K562 (cell line): ENCODE data around the gene FBXL2. TPM values are rescaled to one million over a fixed set of nuclear protein-coding genes. Genes with fewer than 3 reads are reported as not detected.

Experiments
- ASH1L ChIP-seq: fragments of 450-650 bp; IDR thresholded peaks from 2 replicates; pipeline ENCODE4 v1.6.1; 2018; ENCODE audit warnings: borderline replicate concordance, mild to moderate bottlenecking, low read depth; ENCODE audit not compliant: partially characterized antibody
- BMI1 ChIP-seq: fragments of 150-350 bp; IDR thresholded peaks from 2 replicates; pipeline ENCODE4 v1.6.1; 2014; ENCODE audit warnings: low read length
- KDM1A ChIP-seq, 2 experiments: fragments of 450-650 bp; IDR thresholded peaks; 2 replicates each; pipeline ENCODE4 v1.6.1; 2016; ENCODE audit warnings: mild to moderate bottlenecking in 2 of 2
- LARP7 ChIP-seq: fragments of 450-650 bp; IDR thresholded peaks from 2 replicates; pipeline ENCODE4 v1.6.1; 2016
- MYBL2 ChIP-seq, 2 experiments: fragments of 450-650 bp in 1 of 2; sonication (generic) in 1 of 2; formaldehyde crosslinking in 1 of 2; IDR thresholded peaks; 2 replicates each; pipeline versions ENCODE4 v1.6.1 to v1.8.1; 2017 to 2022; ENCODE audit warnings: borderline replicate concordance in 1 of 2, inconsistent platforms in 1 of 2, low read depth in 1 of 2, mild to moderate bottlenecking in 1 of 2, missing genetic modification reagents in 1 of 2, moderate library complexity in 1 of 2
- NR3C1 ChIP-seq: sonication (generic); formaldehyde crosslinking; IDR thresholded peaks from 2 replicates; pipeline ENCODE4 v1.8.1; 2022; ENCODE audit warnings: missing genetic modification reagents
- NRF1 ChIP-seq, 2 experiments: fragments of 450-650 bp; IDR thresholded peaks in 1 of 2; conservative IDR thresholded peaks in 1 of 2; 2 replicates each; pipeline ENCODE4 v1.6.1; 2014; ENCODE audit warnings: mild to moderate bottlenecking in 2 of 2
- POLR2AphosphoS5 ChIP-seq: IDR thresholded peaks from 2 replicates; pipeline ENCODE4 v1.6.1; 2011; ENCODE audit warnings: mild to moderate bottlenecking, low read depth, low read length, moderate library complexity; ENCODE audit not compliant: control insufficient read depth, insufficient read depth
- SLC30A9 ChIP-seq: fragments of 250-450 bp; sonication (Bioruptor Pico); IDR thresholded peaks from 2 replicates; pipeline ENCODE4 v1.8.0; 2022; ENCODE audit warnings: mild to moderate bottlenecking, moderate library complexity
- SMAD3 ChIP-seq: fragments of 450-650 bp; formaldehyde crosslinking; conservative IDR thresholded peaks from 2 replicates; pipeline ENCODE4 v1.4.0; 2020; ENCODE audit warnings: mild to moderate bottlenecking
- TCF7 ChIP-seq: sonication (generic); IDR thresholded peaks from 2 replicates; pipeline ENCODE4 v1.6.1; 2016; ENCODE audit warnings: antibody characterized with exemption, borderline replicate concordance
- YY1 ChIP-seq, 3 experiments: IDR thresholded peaks; 2 replicates each; pipeline ENCODE4 v1.6.1; 2011; ENCODE audit warnings: low read length in 2 of 3, mild to moderate bottlenecking in 2 of 3, moderate library complexity in 2 of 3, borderline replicate concordance in 1 of 3, control low read depth in 1 of 3, low read depth in 1 of 3; ENCODE audit not compliant: insufficient read depth in 3 of 3, insufficient replicate concordance in 2 of 3, control insufficient read depth in 1 of 3, insufficient read length in 1 of 3; ENCODE audit errors: extremely low read depth in 1 of 3
- ZNF140 ChIP-seq: fragments of 250-450 bp; sonication (Bioruptor Pico); IDR thresholded peaks from 2 replicates; pipeline ENCODE4 v1.8.0; 2021; ENCODE audit warnings: moderate library complexity, mild to moderate bottlenecking, inconsistent platforms
- ZNF436 ChIP-seq: fragments of 250-450, 450-650 bp; sonication (Bioruptor Pico); formaldehyde crosslinking; IDR thresholded peaks from 2 replicates; pipeline ENCODE4 v1.7.0; 2020; ENCODE audit warnings: mild to moderate bottlenecking
- ZNF644 ChIP-seq: fragments of 200-800 bp; sonication (Bioruptor generic); IDR thresholded peaks from 2 replicates; pipeline ENCODE4 v1.6.1; 2016; ENCODE audit warnings: low read depth, missing genetic modification characterization, missing compliant biosample characterization
- ZNF766 ChIP-seq: fragments of 200-800 bp; sonication (Bioruptor generic); conservative IDR thresholded peaks from 2 replicates; pipeline ENCODE4 v1.6.1; 2016; ENCODE audit warnings: missing genetic modification characterization, missing compliant biosample characterization
- polyA plus RNA-seq, 8 experiments: library from polyadenylated mRNA; depleted of rRNA in 4 of 8; stranded (reverse) in 5 of 8; unstranded in 3 of 8; fragments of >200 nt; fragmentation: Nextera tagmentation in 2 of 8; fragmentation: Illumina TruSeq in 1 of 8; extraction: Ambion mirVana in 2 of 8; extraction: Trizol in 1 of 8; gene quantifications; 2 replicates each; pipeline versions ENCODE4 v1.2.1 to v1.2.3, GENCODE V29; 2011 to 2014; ENCODE audit warnings: inconsistent platforms in 1 of 8, missing spikeins in 1 of 8
- total RNA-seq, 7 experiments: library from RNA; depleted of rRNA in 6 of 7; stranded (reverse); fragments of >200 nt in 6 of 7; fragmentation: Illumina TruSeq in 2 of 7; extraction: Trizol in 2 of 7; gene quantifications; 2 replicates each; pipeline versions ENCODE4 v1.2.1 to v1.2.3, GENCODE V29; 2011 to 2021; ENCODE audit warnings: low replicate concordance in 1 of 7
- TF ChIP-seq, protein P1 (sequence below), 2 experiments: fragments of 450-650 bp in 1 of 2; IDR thresholded peaks; 2 replicates each; pipeline ENCODE4 v1.6.1; 2011 to 2017; ENCODE audit warnings: low read depth in 2 of 2, antibody characterized with exemption in 1 of 2, borderline replicate concordance in 1 of 2, low read length in 1 of 2, mild to moderate bottlenecking in 1 of 2, mixed read lengths in 1 of 2; ENCODE audit not compliant: control insufficient read depth in 1 of 2
- TF ChIP-seq, protein P2 (sequence below), 2 experiments: IDR thresholded peaks; 2 replicates each; pipeline ENCODE4 v1.6.1; 2011; ENCODE audit warnings: borderline replicate concordance in 1 of 2, control low read depth in 1 of 2, low read depth in 1 of 2, low read length in 1 of 2, mild to moderate bottlenecking in 1 of 2, mixed read lengths in 1 of 2, moderate library complexity in 1 of 2; ENCODE audit not compliant: insufficient read depth in 1 of 2, insufficient read length in 1 of 2, poor library complexity in 1 of 2, severe bottlenecking in 1 of 2; ENCODE audit errors: extremely low read depth in 1 of 2
- TF ChIP-seq, protein P3 (sequence below), 2 experiments: fragments of 250-450 bp in 1 of 2; fragments of 450-650 bp in 1 of 2; sonication (Bioruptor Pico) in 1 of 2; IDR thresholded peaks; 2 replicates each; pipeline versions ENCODE4 v1.6.1 to v1.8.0; 2016 to 2021; ENCODE audit warnings: mild to moderate bottlenecking in 2 of 2, moderate library complexity in 2 of 2, missing compliant biosample characterization in 1 of 2, missing genetic modification characterization in 1 of 2
- TF ChIP-seq, protein P4 (sequence below): fragments of 450-650 bp; IDR thresholded peaks from 2 replicates; pipeline ENCODE4 v1.6.1; 2017; ENCODE audit warnings: antibody characterized with exemption

FBXL2 gene
- total and polyA plus RNA-seq, 9 of the 15 experiments (the other 6 are each of a cell fraction or from before 2014, with no cell fraction given) = 1.3 to 6.9 (median 1.9) TPM

DNA sequence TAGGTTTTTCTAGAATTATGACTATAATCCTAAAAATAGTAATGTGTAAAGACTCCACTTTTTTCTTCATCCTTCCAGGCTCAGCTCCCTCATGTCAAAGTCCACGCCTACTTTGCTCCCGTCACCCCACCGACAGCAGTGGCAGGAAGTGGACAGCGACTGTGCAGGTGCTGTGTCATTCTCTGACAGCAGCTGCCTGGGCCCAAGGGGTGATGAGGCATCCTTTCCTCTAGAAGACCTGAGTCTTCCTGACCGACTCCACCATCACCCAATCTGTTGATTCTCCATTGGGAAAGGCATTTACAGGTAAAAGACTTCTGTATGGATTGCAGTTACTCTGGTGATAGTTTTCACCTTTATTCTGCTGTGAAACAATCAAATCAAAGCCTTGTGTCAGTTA, 108.2 kb downstream of the FBXL2 start (continued):
- peak in 1 of 3 experiments; percentile 26 for TF ChIP-seq YY1 (IDR thresholded peaks at IDR 0.05; ENCODE audit: borderline replicate concordance in 1 of 3, control insufficient read depth in 1 of 3, extremely low read depth in 1 of 3, insufficient read depth in 3 of 3, insufficient read length in 1 of 3, insufficient replicate concordance in 2 of 3, low read depth in 1 of 3, low read length in 2 of 3)
- TF ChIP-seq, protein P1, sequence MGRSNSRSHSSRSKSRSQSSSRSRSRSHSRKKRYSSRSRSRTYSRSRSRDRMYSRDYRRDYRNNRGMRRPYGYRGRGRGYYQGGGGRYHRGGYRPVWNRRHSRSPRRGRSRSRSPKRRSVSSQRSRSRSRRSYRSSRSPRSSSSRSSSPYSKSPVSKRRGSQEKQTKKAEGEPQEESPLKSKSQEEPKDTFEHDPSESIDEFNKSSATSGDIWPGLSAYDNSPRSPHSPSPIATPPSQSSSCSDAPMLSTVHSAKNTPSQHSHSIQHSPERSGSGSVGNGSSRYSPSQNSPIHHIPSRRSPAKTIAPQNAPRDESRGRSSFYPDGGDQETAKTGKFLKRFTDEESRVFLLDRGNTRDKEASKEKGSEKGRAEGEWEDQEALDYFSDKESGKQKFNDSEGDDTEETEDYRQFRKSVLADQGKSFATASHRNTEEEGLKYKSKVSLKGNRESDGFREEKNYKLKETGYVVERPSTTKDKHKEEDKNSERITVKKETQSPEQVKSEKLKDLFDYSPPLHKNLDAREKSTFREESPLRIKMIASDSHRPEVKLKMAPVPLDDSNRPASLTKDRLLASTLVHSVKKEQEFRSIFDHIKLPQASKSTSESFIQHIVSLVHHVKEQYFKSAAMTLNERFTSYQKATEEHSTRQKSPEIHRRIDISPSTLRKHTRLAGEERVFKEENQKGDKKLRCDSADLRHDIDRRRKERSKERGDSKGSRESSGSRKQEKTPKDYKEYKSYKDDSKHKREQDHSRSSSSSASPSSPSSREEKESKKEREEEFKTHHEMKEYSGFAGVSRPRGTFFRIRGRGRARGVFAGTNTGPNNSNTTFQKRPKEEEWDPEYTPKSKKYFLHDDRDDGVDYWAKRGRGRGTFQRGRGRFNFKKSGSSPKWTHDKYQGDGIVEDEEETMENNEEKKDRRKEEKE (IDR thresholded peaks at IDR 0.05; ENCODE audit: borderline replicate concordance in 1 of 2, control insufficient read depth in 1 of 2, low read depth in 2 of 2, low read length in 1 of 2) = no peak; a peak in 1 of 4 replicates
- TF ChIP-seq KDM1A (IDR thresholded peaks at IDR 0.05) = 0 out of 4 replicates have a peak, but pooled peaks of 1 of the 2 experiments have one; percentile 7
- no peak for TF ChIP-seq NR3C1 (CRISPR knock-in tag)
- TF ChIP-seq BMI1 = no peak
- no peak for TF ChIP-seq ZNF766
- TF ChIP-seq SMAD3 = no peak
- TF ChIP-seq ASH1L = no peak
- no peak for TF ChIP-seq MYBL2 (IDR thresholded peaks at IDR 0.05; ENCODE audit: low read depth)
- TF ChIP-seq MYBL2 (CRISPR knock-in tag; IDR thresholded peaks at IDR 0.05; ENCODE audit: borderline replicate concordance) = no peak
- TF ChIP-seq, protein P2, sequence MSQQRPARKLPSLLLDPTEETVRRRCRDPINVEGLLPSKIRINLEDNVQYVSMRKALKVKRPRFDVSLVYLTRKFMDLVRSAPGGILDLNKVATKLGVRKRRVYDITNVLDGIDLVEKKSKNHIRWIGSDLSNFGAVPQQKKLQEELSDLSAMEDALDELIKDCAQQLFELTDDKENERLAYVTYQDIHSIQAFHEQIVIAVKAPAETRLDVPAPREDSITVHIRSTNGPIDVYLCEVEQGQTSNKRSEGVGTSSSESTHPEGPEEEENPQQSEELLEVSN (IDR thresholded peaks at IDR 0.05; ENCODE audit: borderline replicate concordance in 1 of 2, extremely low read depth in 1 of 2, insufficient read depth in 1 of 2, insufficient read length in 1 of 2, low read depth in 1 of 2, low read length in 1 of 2, poor library complexity in 1 of 2, severe bottlenecking in 1 of 2) = peak in 1 of 2 experiments; percentile 18
- no peak for TF ChIP-seq ZNF644 (tag)
- TF ChIP-seq, protein P3, sequence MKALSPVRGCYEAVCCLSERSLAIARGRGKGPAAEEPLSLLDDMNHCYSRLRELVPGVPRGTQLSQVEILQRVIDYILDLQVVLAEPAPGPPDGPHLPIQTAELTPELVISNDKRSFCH (CRISPR knock-in tag; IDR thresholded peaks at IDR 0.05) = no peak
- TF ChIP-seq, protein P3 (tag; IDR thresholded peaks at IDR 0.05) = no peak
- TF ChIP-seq LARP7 = no peak
- TF ChIP-seq NRF1 (conservative IDR thresholded peaks at IDR 0.05 in 1 of 2, IDR thresholded peaks at IDR 0.05 in 1 of 2) = peak; percentile 50 to 66
- TF ChIP-seq ZNF436 (CRISPR knock-in tag) = no peak
- TF ChIP-seq, protein P4, sequence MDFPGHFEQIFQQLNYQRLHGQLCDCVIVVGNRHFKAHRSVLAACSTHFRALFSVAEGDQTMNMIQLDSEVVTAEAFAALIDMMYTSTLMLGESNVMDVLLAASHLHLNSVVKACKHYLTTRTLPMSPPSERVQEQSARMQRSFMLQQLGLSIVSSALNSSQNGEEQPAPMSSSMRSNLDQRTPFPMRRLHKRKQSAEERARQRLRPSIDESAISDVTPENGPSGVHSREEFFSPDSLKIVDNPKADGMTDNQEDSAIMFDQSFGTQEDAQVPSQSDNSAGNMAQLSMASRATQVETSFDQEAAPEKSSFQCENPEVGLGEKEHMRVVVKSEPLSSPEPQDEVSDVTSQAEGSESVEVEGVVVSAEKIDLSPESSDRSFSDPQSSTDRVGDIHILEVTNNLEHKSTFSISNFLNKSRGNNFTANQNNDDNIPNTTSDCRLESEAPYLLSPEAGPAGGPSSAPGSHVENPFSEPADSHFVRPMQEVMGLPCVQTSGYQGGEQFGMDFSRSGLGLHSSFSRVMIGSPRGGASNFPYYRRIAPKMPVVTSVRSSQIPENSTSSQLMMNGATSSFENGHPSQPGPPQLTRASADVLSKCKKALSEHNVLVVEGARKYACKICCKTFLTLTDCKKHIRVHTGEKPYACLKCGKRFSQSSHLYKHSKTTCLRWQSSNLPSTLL = no peak
- no peak for TF ChIP-seq SLC30A9
- TF ChIP-seq ZNF140 (CRISPR knock-in tag) = no peak
- no peak for TF ChIP-seq TCF7
- TF ChIP-seq POLR2AphosphoS5 = peak; percentile 67; the same call in 1 of the 2 replicates
